Activated CD4-positive, alpha-beta memory T cell treated with anti-CD3 and anti-CD28 coated beads for 36 hours (primary cell): ENCODE data around the gene CCDC196. TPM values are rescaled to one million over a fixed set of nuclear protein-coding genes. Genes with fewer than 3 reads are reported as not detected.

Experiments used
- CTCF ChIA-PET: fragments of 350-600 bp; sonication (Branson Sonifier 250); formaldehyde crosslinking; loops from one replicate; lab custom pipeline; 2021; ENCODE audit warnings: antibody characterized with exemption, inconsistent platforms; lab: Charles Lee
- POLR2A ChIA-PET: fragments of 350-600 bp; sonication (Branson Sonifier 250); formaldehyde crosslinking; loops from one replicate; lab custom pipeline; 2021; ENCODE audit warnings: antibody characterized with exemption; lab: Charles Lee
- DNase-seq: peaks from one replicate; pipeline ENCODE4 v3.0.0-alpha.2; 2020
- H3K27ac Mint-ChIP-seq: one replicate; pipeline ENCODE4 v1.8.0; 2021; ENCODE audit warnings: mixed read lengths
- H3K27me3 Mint-ChIP-seq: one replicate; pipeline ENCODE4 v1.8.0; 2021; ENCODE audit warnings: mixed read lengths
- H3K36me3 Mint-ChIP-seq: one replicate; pipeline ENCODE4 v1.8.0; 2021; ENCODE audit warnings: mixed read lengths
- H3K4me1 Mint-ChIP-seq: one replicate; pipeline ENCODE4 v1.8.0; 2021; ENCODE audit warnings: low read depth, mixed read lengths
- H3K4me3 Mint-ChIP-seq: one replicate; pipeline ENCODE4 v1.8.0; 2021; ENCODE audit warnings: mild to moderate bottlenecking, mixed read lengths
- H3K9me3 Mint-ChIP-seq: one replicate; pipeline ENCODE4 v1.8.0; 2021; ENCODE audit warnings: mixed read lengths
- intact Hi-C: fragments of 100-400 bp; cut with micrococcal nuclease; formaldehyde crosslinking; loops from one replicate; pipeline ENCODE4 v1.15.1; 2023
- total RNA-seq, 2 experiments: library from RNA; stranded (reverse); gene quantifications; one replicate each; pipeline ENCODE4 v1.2.3, GENCODE V29; 2021

Gene CCDC196
- not detected for total RNA-seq

GRCh38 chr14:66485910-66486421 is at the start of gene CCDC196:
Gene CCDC196 (plus strand): TSS chr14:66486371. CDS start chr14:66486503, 132 bp downstream.
- Mint-ChIP-seq H3K4me3 (no peak within 1 kb of the TSS), H3K27ac (no peak within 1 kb of the TSS), H3K4me1 (no peaks in the 10 kb centered on the region), H3K9me3 (no peaks in the 10 kb centered on the region), H3K27me3 (no peaks in the 10 kb centered on the region), H3K36me3 (no peaks in the 10 kb centered on the region)
- intact Hi-C loops, result no loop called here
- CTCF ChIA-PET, result interaction anchor here (1.4 kb wide), 1 partner anchor 10 kb away, joined by 4 read pairs; no protein-coding TSS in a partner anchor
- no peak for DNase-seq
- POLR2A ChIA-PET, result no interaction called here

GRCh38 chr14:66440801-66441200 is 45.4 kb upstream of the CCDC196 start:
- no peak overlapping the region for H3K27ac Mint-ChIP-seq
- CTCF ChIA-PET, result no interaction called here

GRCh38 chr14:66442953-66443571 is 43.1 kb upstream of the CCDC196 start:
- POLR2A ChIA-PET, result no interaction called here
- H3K36me3 Mint-ChIP-seq, result peaks cover 4% of the 10 kb centered on the region
- intact Hi-C loops, result no loop called here
- H3K9me3 Mint-ChIP-seq, result peaks cover 27% of the 10 kb centered on the region
- CTCF ChIA-PET, result no interaction called here
- no peak overlapping the region for H3K4me3 Mint-ChIP-seq
- H3K27ac Mint-ChIP-seq, result no peak overlapping the region
- H3K27me3 Mint-ChIP-seq, result no peaks in the 10 kb centered on the region
- H3K4me1 Mint-ChIP-seq, result no peaks in the 10 kb centered on the region
- no peak for DNase-seq

More at GRCh38 chr14:66440801-66441200, 45.4 kb upstream of the CCDC196 start:
- no peaks in the 10 kb centered on the region for H3K27me3 Mint-ChIP-seq
- peaks cover 2% of the 10 kb centered on the region for H3K36me3 Mint-ChIP-seq
- intact Hi-C loops, result no loop called here
- peaks cover 33% of the 10 kb centered on the region for H3K9me3 Mint-ChIP-seq
- H3K4me1 Mint-ChIP-seq, result no peaks in the 10 kb centered on the region
- POLR2A ChIA-PET, result no interaction called here
- H3K4me3 Mint-ChIP-seq, result no peak overlapping the region
- no peak for DNase-seq

GRCh38 chr14:66443785-66444184 is 42.4 kb upstream of the CCDC196 start:
- H3K36me3 Mint-ChIP-seq, result peaks cover 4% of the 10 kb centered on the region
- H3K4me1 Mint-ChIP-seq, result no peaks in the 10 kb centered on the region
- H3K4me3 Mint-ChIP-seq, result no peak overlapping the region
- no peaks in the 10 kb centered on the region for H3K27me3 Mint-ChIP-seq
- POLR2A ChIA-PET, result no interaction called here
- DNase-seq, result no peak
- intact Hi-C loops, result no loop called here
- no peak overlapping the region for H3K27ac Mint-ChIP-seq
- H3K9me3 Mint-ChIP-seq, result peaks cover 21% of the 10 kb centered on the region
- CTCF ChIA-PET, result no interaction called here

- Mint-ChIP-seq H3K4me1 (no peaks in the 10 kb centered on the region), H3K9me3 (peaks cover 21% of the 10 kb centered on the region), H3K36me3 (peaks cover 4% of the 10 kb centered on the region), H3K4me3 (no peak overlapping the region), H3K27me3 (no peaks in the 10 kb centered on the region), H3K27ac (no peak overlapping the region)
- POLR2A ChIA-PET, result no interaction called here
- CTCF ChIA-PET, result no interaction called here
- intact Hi-C loops, result no loop called here
- DNase-seq, result no peak
Observed at GRCh38 chr14:66444271-66444927, 41.8 kb upstream of the CCDC196 start.

- POLR2A ChIA-PET, result no interaction called here
- H3K9me3 Mint-ChIP-seq, result peaks cover 6% of the 10 kb centered on the region
- no peaks in the 10 kb centered on the region for H3K4me1 Mint-ChIP-seq
- no peak overlapping the region for H3K4me3 Mint-ChIP-seq
- H3K27me3 Mint-ChIP-seq, result no peaks in the 10 kb centered on the region
- intact Hi-C loops, result no loop called here
- no peak for DNase-seq
- no peak overlapping the region for H3K27ac Mint-ChIP-seq
- CTCF ChIA-PET, result interaction anchor here (0.9 kb wide), 1 partner anchor 86 kb away, joined by 3 read pairs; no protein-coding TSS in a partner anchor
- peaks cover 4% of the 10 kb centered on the region for H3K36me3 Mint-ChIP-seq
Observed at GRCh38 chr14:66445936-66446335, 40.2 kb upstream of the CCDC196 start.

GRCh38 chr14:66453469-66453868 is 32.7 kb upstream of the CCDC196 start:
- POLR2A ChIA-PET, result no interaction called here
- Mint-ChIP-seq H3K4me1 (no peaks in the 10 kb centered on the region), H3K36me3 (peaks cover 4% of the 10 kb centered on the region), H3K4me3 (no peak overlapping the region), H3K27me3 (no peaks in the 10 kb centered on the region), H3K9me3 (no peaks in the 10 kb centered on the region), H3K27ac (no peak overlapping the region)
- CTCF ChIA-PET, result no interaction called here
- intact Hi-C loops, result no loop called here
- no peak for DNase-seq

GRCh38 chr14:66459603-66460002 is 26.6 kb upstream of the CCDC196 start:
- Mint-ChIP-seq H3K4me1 (no peaks in the 10 kb centered on the region), H3K4me3 (no peak overlapping the region), H3K9me3 (no peaks in the 10 kb centered on the region), H3K27ac (no peak overlapping the region), H3K27me3 (no peaks in the 10 kb centered on the region), H3K36me3 (peaks cover 4% of the 10 kb centered on the region)
- ChIA-PET CTCF (no interaction called here), POLR2A (no interaction called here)
- no peak for DNase-seq
- intact Hi-C loops, result no loop called here

GRCh38 chr14:66464261-66464660 is 21.9 kb upstream of the CCDC196 start:
- Mint-ChIP-seq H3K9me3 (peaks cover 5% of the 10 kb centered on the region), H3K4me1 (no peaks in the 10 kb centered on the region), H3K27ac (no peak overlapping the region), H3K27me3 (no peaks in the 10 kb centered on the region), H3K4me3 (no peak overlapping the region), H3K36me3 (peaks cover 4% of the 10 kb centered on the region)
- intact Hi-C loops, result no loop called here
- DNase-seq, result no peak
- ChIA-PET CTCF (no interaction called here), POLR2A (no interaction called here)

- Mint-ChIP-seq H3K27ac (no peak overlapping the region), H3K36me3 (peaks cover 6% of the 10 kb centered on the region), H3K4me1 (no peaks in the 10 kb centered on the region), H3K27me3 (no peaks in the 10 kb centered on the region), H3K4me3 (no peak overlapping the region), H3K9me3 (peaks cover 31% of the 10 kb centered on the region)
- DNase-seq, result no peak
- POLR2A ChIA-PET, result no interaction called here
- intact Hi-C loops, result no loop called here
- CTCF ChIA-PET, result interaction anchor here (2.0 kb wide), 1 partner anchor 109 kb away, joined by 6 read pairs; no protein-coding TSS in a partner anchor
Observed at GRCh38 chr14:66468778-66469367, 17.3 kb upstream of the CCDC196 start.

GRCh38 chr14:66471584-66471983 is 14.6 kb upstream of the CCDC196 start:
- no peak overlapping the region for H3K4me3 Mint-ChIP-seq
- H3K27ac Mint-ChIP-seq, result no peak overlapping the region
- no peak for DNase-seq
- peaks cover 4% of the 10 kb centered on the region for H3K36me3 Mint-ChIP-seq
- CTCF ChIA-PET, result no interaction called here
- H3K9me3 Mint-ChIP-seq, result peaks cover 31% of the 10 kb centered on the region
- POLR2A ChIA-PET, result no interaction called here
- no peaks in the 10 kb centered on the region for H3K27me3 Mint-ChIP-seq
- no peaks in the 10 kb centered on the region for H3K4me1 Mint-ChIP-seq
- intact Hi-C loops, result no loop called here

GRCh38 chr14:66472251-66472650 is 13.9 kb upstream of the CCDC196 start:
- no peak for DNase-seq
- no peak overlapping the region for H3K27ac Mint-ChIP-seq
- peaks cover 4% of the 10 kb centered on the region for H3K36me3 Mint-ChIP-seq
- ChIA-PET POLR2A (no interaction called here), CTCF (no interaction called here)
- H3K4me3 Mint-ChIP-seq, result no peak overlapping the region
- H3K9me3 Mint-ChIP-seq, result peaks cover 31% of the 10 kb centered on the region
- no peaks in the 10 kb centered on the region for H3K27me3 Mint-ChIP-seq
- intact Hi-C loops, result no loop called here
- H3K4me1 Mint-ChIP-seq, result no peaks in the 10 kb centered on the region
